HCEC 1CT (cell line): ENCODE data around the gene KBTBD2.
"Not testable (repeated sequence)": the region's sequence is repeated elsewhere in the genome, so short reads cannot be mapped to it uniquely, and the experiment has no call there.

Experiments used
- DNase-seq: peaks from one replicate; pipeline ENCODE4 v3.0.0-alpha.2; 2017

KBTBD2 gene

DNA sequence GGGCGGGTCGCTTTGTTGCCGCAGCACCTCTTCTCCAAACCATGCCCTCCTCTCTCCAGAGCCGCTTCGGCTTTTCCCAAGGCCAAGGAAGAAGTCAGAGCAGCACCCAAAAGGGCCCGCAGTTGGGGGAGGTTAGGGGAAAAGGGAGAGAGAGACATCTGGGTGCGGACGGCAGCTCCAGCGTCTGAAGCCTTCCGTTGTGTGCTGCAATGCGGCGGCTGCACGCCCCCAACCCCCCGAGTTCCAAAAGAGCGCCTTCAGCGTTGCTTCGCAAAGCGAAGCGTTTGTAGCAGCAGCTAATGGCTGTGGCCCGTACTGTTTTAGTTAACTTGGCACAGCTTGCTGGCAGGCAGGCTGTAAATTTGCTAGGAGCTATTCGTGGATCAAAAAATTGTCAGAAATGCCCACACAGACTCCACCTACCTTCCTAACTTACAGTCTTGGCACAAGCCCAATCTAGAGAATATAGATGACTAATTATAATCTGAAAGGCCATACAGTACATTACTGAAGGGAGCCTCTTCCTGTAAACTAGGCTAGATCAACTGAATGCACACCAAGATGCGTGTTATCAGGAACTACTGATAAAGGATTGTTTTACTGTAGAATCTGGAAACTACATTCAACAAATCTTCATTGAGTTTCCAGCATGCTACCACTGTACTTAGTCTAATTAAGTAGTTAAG, 1.1 kb upstream of the KBTBD2 start:
- DNase-seq = peak; percentile 61

DNA sequence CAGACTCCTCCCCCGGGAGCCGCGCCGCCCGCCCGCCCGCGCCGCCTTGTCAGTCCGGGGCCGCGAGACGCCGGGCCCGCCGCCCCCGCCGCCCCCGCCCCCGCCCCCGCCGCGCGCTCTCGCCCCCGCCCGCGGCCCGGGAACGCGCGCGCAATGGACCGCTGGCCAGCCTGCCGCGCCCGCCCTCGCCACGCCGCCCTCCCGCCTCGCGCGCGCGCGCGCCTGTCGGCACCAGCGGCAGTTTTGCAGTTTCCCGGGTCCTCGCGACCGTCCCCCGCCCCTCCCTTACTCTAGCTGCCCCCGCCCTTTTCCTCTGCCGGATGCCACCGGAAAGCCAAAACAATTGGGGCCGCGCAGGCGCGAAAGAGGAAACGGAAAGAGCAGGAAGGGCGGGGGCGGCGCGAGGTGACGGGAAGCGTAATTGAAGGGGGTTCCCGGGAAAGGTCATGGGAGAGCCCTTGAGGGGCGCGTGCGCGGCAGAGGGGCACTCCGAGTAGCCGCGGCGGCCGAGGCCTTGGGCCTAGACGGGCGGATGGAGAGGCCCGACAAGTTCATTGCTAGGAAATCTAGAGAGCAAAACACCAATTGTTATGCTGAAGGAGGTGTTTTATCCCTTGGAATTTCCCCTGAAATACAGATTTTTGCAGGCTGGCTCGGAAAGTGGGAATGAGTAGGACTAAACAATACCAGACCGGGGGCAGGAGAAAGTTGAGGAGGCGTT, 400 bp upstream of the KBTBD2 start:
- DNase-seq = peak; percentile 95

DNA sequence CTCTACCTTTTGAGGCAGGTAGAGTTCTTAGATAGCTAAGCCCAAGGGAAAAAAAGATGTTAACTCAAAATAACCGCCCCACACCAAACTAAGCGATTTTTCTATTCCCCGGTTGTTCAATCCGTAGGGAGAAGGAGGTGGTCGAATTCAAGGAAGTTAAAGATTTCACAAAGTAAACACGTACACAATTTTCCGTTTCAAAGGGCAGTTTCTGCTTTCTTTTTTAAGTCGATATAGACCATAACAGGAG, 842 bp downstream of the KBTBD2 start:
- DNase-seq = no peak

DNA sequence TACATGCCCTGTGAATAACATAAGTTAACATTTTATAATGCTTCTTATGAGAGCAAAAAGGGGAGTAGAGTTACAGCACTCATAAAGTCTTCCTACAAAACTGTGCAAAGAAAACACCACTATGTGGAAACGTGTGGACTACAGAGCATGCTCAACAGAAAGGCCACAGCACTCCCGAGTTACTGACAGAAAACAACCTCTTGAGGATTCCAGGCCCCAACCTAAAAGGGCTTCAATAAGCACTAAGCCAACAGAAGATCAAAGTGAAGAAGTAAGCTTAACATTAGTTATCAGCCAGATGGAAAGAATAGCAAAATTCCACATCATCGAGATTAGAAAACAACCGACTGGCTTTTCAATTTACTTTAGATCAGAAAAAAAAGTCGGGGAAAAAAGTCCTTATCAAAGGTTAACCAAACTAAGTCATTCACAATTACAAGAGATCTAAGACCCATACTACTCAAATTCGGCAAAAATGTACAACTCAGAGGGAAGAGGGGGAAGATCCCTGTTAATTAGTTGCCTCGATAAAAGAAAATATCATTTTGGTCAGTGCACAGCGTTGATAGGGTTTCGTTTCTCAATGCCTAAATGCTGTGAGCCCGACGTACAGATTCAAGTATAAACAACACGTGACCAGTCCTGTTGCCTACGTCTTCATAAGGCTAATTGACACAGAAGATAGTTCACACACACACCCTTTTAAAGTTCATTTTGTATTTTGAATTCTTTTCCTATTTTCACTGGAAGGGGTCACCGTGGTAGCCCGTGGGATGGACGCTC, 1.4 kb downstream of the KBTBD2 start:
- DNase-seq = peak; percentile 72

DNA sequence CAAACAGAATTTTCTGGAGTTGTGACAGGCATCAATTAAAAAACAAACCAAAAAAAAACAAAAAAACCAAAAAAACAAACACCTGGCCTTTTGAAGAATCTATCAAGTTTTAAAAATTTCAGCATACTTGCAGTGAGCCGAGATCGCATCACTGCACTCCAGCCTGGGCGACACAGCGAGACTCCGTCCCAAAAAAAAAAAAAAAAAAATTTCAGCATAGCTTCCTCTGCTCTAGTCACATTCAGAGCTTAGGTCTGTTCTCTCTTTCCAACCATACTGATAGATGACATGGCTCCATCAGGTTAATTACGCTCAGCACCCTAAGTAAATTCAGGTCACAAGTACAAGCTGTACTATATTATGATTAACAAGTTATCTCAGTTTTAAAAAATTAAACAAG, 3.1 kb downstream of the KBTBD2 start:
- no peak for DNase-seq

DNA sequence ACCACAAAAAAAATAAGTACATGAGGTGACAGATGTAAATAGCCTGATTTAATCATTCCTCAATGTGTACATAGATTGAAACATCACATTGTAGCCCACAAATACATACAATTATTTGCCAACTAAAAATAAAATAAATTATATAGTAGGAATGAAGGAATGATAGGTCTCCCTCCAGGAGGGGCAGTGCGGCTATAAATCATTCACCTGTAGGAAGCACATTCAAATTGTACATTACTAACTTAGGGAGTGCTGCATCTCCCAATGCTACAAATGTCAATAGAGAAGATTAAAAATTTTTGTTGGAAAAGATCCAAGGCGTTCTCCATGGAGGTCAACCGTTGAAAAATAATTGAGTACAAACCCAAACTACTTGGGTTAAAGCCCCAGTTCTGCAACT, 4.2 kb downstream of the KBTBD2 start:
- DNase-seq = no peak

DNA sequence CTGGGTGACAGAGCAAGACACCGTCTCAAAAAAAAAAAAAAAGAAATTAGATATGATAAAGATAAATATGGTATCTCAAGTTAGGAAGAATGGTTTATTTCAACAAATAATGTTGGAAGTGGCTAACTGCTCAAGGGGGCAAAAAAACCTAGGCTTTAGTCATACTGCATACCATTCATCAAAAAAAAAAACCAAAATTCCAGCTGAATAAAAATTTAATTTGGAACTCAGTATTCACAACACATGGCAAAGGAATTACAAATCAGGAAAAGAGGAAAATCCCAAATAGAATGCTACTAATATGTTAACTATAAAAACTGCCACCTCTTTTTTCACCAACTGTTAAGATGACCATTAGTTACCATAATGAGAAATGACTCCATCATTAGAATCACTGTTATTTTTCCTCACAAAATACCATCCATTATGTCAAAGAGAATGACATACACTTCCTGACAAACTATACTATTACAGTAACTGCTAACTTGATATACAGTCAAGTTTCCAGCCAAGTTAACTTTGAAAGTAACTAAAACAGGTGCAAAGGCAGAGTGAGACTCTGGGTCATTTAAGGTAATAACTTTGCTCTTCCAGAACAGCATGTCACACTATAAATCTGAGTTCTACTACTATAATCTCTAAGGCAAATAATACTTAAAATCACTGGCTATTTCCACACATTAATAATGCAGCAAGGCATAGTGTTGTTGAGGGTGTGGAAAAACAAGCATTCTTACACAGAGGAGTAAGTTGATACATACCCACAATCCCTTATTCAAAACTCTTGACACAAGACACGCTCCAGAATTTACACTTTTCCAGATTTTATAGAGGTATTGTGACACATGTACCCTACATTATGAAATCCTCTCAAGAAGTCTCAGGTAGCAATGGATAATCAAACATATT, 10.2 kb downstream of the KBTBD2 start:
- DNase-seq = peak; percentile 26

DNA sequence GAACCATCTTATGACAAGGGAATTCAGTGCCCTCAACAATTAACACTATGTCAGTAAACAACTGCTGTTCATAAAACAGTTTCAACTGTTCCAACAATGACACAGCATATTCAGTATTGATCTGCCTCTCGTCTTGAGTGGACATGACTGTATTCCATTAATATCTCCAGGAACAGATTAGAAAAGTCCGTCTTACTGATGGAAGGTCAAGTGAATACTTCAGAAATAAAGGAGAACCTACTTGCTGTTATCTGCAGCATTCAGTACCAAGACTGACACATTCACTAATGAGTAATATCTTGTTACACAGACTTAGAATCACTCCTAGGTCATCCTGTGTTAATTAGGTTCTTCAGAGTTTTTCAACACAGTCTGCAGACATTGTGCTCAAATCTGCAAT, 12.1 kb downstream of the KBTBD2 start:
- peak; percentile 15 for DNase-seq

DNA sequence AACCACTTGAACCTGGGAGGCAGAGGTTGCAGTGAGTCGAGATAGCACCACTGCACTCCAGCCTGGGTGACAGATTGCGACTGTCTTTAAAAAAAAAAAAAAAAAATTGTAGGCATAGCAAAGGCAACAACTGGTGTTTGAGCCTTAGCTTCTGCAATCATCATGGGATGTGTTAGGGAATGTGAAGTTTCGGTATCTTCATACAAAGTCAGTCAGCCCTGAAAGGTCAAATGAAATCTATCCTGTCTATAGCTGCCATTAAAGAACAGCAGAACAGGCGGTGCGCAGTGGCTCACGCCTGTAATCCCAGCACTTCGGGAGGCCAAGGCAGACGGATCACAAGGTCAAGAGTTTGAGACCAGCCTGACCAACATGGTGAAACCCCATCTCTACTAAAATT, 13.5 kb downstream of the KBTBD2 start:
- DNase-seq = not testable (repeated sequence)

DNA sequence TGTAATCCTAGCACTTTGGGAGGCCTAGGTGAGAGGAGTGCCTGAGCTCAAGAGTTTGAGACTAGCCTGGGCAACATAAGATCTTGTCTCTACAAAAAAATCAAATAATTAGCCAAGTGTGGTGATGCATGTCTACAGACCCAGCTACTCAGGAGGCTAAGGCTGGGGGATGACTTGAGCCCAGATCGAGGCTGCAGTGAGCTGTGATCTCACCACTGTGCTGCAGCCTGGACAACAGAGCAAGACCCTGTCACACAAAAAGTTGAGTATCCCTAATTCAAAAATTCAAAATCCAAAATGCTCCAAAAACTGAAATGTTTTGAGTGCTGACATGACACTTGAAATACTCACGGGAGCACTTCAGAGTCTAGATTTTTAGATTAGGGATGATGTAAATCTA, 19.1 kb downstream of the KBTBD2 start:
- no peak for DNase-seq

DNA sequence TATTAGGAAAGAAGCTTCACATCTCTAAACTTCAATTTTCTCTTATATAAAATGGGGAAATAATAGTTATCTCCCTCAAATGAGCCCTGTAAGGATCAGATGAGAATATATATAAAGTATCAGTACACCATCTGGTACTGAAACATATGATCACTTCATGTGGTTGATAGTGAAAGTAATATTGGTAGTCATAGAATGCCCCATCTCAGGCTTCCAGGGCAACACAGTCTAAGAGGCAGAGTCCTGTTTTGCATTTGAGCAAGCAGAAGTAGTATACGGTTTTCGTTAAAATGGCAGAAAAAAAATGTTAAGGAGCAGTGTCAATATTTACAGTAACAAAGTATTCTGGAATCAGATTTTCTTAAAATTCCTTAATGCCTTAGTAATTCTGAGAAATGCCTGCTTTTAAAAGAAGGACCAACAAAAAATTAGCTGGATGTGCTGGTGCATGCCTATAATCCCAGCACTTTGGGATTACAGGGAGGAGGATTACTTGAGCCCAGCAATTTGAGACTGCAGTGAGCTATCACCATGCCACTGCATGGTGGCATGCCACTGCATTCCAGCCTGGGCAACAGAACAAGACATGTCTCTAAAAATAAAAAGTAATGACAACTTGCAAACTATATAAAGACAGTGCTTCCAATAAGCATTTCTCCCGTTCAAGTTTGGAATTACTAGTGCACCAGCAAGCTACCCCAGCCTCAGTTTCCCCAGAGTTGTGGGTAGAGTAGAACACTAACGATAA, 19.8 kb downstream of the KBTBD2 start:
- no peak for DNase-seq

DNA sequence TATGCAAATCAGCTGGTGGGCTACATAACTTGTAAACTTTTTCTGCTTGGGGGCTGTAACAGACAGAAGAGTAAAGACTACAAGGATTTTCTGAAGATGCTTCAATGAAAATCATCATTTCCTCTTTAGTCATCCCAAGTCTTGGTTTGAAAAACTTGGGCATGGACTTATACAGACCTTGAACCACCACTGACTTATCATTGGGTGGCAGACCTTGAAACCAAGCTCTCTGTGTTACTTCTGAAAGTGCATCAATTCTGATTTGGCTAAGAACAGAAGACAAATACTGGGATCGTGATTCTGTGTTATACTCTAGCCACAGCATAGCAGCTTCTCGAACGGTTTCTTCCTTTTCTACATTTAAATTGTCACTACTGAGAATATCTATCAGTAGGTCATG, 21.3 kb downstream of the KBTBD2 start:
- no peak for DNase-seq

DNA sequence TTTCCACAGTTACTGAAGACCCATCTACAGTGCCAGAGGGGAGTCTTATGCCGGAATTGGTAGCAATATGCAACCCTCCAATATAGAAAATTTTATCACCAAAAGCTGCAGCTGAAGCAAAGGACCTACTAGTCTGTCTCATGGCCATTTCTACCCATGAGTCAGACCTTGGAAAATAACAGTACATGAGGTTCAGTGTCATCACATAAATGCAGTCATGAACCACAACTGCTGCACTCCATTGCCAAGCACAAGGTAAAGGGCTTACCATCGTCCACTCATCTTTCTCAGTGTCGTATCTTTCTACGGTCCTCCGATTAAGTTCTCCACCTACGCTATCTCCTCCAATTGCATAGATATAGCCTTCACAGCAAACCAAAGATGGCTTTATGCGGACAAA, 21.8 kb downstream of the KBTBD2 start:
- peak; percentile 7 for DNase-seq

DNA sequence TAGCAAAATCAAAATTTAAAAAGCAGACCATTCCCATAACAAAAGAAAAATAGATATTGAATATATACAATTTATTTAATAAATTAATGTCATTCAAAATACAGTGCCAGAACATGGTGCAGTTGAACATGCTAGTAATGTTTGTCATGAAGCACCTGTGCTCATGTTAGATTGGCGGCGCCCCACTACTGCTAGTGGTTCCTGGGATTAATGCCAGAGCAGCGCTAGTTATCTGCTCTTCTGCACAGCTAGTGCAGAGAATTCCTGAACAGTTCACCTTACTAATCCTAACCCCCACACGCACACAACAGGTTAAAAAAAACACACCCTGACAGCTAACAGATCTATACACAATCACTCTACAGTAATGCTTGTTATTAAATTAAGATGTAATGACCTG, 23.4 kb downstream of the KBTBD2 start:
- DNase-seq = no peak

DNA sequence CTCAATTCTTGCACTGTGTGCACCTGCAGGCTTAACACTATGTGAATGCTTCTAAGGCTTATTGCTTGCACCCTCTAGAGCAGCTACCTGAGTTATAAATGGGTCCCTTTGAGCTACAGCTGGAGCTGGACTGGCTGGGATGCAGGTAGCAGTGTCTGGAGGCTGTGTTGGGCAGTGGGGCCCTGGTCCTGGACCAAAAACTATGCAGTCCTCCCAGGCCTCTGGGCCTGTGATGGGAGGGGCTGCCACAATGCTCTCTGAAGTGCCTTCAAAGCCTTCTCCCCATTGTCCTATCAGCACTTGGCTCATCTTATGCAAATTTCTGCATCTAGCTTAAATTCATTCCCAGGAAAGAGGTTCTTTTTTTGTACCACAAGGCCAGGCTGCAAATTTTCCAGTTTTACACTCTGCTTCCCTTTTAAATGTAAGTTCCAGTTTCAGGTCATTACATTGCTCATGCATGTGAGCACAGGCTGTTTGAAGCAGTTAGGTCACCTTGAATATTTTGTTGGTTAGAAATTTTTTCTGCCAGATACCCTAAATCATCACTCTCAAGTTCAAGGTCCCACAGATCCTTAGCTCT, 26.0 kb downstream of the KBTBD2 start:
- no peak for DNase-seq

DNA sequence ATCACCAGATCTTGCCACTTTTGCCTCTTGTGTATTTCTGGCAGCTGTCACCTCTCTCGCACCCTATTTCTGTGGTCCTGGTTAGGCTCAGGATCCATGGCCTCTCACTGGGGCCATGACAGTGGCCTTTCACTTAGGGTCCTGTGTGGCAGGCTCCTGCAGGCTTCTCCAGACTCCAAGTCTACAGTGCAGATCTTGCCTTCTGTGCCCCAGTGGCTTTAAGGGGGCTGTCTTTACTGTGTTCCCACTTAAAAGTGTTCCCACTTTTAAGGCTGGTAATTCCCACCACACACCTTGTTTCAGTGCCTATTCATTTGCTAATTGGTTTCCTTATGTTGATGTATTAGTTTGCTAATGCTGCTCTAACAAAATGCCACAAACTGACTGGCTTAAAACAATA, 27.7 kb downstream of the KBTBD2 start:
- not testable (repeated sequence) for DNase-seq

DNA sequence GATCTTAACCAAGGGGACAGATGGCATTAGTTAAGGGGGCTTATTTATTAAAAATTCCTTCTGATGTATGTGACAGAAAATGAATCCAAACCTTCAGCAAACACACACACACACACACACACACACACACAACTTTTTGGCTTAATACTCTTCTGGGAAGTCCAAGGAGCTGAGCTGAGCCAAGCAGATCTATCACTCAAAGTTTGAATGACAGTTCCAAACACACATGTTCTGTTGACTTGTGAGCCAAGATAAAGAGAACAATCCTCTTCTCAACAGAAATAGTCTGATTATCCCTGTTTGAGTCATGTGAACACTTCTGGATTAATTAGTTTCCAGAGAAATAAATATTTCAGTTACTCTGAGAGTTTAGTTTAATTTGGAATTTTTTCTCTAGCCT, 31.5 kb downstream of the KBTBD2 start:
- DNase-seq = no peak

DNA sequence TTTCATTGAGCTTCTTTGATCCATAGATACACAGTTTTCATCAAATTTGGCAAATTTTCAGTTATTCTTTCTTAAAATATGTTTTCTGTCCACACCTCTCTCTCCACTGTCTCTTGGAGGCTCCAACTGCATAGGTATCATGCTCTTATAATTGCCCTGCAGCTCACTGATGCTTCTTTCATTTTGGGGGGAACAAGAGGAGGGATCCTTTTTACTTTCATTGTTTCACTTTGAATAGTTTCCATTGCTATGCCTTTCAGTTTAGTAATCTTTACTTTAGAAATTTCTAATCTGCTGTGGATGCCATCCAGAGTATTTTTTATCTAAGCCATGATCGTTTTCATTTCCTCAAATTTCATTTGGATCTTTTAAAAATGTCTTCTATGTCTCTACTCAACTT, 32.9 kb downstream of the KBTBD2 start:
- no peak for DNase-seq

DNA sequence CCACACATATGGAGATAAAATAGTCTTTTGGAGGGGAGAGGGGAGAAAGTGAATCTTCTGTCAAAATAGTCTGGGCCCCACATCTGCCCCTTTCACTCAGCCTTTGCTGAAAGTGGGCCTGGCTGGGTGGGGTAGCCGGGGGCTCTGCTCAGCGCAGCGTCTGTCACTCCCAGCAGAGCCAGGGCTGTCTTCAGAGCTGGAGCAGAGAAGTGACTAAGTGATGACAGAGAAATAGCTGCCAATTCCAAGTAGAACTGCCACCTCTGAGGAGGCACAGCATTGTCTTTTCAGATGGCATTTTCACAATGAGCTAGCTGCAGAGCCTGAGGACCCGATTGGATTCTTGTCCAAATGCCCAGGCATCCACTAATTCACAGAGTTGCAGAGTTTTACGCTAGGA, 34.5 kb downstream of the KBTBD2 start:
- DNase-seq = not testable (repeated sequence)

DNA sequence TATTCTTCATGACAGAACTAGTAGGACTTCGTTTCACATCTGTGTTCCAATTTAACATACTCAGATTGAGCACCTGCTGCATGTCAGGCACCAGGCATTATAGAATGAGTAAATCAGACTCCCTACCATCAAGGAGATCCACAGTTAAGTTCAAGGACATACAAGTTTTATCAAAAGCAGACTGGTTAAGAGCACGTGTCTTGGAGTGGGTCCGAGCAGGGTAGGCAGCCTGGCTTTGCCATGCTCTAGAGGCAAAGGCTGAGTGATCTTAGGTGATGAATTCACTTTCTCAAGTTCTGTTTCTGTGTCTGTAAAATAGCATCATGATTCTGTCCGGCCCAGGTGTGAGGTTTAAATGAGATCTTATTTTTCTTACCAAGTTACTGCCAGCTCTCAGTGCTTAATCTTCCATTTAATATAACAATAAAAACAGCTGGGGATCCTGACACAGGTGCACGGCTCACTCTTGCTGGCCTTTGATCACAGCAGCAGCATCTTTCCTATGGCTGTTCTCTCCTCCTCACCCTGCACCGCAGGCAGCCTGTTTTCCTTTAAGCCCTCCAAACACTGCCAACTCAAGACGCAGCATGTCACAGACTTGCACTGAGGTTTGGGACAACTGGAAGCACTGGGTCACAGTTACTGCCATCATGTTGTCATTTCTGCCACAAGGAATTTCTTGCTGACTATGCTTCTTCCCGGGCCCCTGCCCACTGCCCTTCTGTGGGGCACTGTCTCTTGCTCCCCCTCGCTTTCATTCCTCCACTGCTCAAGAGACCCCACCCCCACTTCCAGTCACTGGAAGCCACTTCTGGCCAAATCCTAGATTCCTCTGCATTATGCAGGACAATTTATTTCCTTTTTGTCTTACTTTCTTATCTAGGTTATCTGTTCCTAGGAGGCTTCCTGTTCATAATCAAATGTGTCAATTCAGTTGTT, 35.5 kb downstream of the KBTBD2 start:
- not testable (repeated sequence) for DNase-seq

DNA sequence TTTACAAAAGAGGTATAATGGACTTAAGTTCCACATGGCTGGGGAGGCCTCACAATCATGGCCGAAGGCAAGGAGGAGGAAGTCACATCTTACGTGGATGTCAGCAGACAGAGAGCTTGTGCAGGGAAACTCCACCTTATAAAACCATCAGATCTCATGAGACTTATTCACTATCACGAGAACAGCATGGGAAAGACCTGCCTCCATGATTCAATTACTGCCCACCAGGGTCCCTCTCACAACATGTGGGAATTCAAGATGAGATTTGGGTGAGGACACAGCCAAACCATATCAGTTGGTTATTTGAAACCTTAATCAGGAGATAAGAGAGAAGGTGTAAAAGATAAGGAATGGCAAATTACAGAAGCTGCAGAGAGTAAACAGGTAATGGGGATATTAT, 40.9 kb downstream of the KBTBD2 start:
- DNase-seq = not testable (repeated sequence)
